NCI-H2196 treated with DMSO at 0.1 percent for 48 hours (cell line): Measurements from ENCODE around the gene RTP2.
"Not testable (repeated sequence)": the region's sequence is repeated elsewhere in the genome, so short reads cannot be mapped to it uniquely, and the experiment has no call there.

ENCODE experiments used
- DNase-seq: peaks from one replicate; lab custom pipeline; 2025; ENCODE audit not compliant: unreplicated experiment; lab: John Stamatoyannopoulos, UW

Gene RTP2

DNA sequence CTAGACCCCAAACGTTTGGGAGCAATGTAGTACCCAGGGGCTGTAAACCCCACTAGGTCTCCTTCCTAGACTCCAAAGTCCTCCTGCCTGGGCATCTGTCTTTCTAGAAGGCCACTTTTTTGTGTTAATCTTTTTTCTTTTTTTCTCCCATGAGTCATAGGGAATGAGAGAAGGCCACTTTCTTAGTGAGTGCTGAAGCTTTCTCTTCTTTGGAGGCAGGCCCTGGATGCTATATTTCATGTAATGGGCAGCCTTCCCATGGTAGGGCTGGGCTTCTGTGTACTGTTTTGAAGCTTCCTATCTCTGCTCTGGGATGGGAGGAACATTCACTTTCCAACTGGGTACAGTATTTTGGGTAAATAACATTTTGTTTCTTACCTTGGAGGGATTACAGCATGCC lies 15.2 kb upstream of the RTP2 start:
- no peak for DNase-seq

DNA sequence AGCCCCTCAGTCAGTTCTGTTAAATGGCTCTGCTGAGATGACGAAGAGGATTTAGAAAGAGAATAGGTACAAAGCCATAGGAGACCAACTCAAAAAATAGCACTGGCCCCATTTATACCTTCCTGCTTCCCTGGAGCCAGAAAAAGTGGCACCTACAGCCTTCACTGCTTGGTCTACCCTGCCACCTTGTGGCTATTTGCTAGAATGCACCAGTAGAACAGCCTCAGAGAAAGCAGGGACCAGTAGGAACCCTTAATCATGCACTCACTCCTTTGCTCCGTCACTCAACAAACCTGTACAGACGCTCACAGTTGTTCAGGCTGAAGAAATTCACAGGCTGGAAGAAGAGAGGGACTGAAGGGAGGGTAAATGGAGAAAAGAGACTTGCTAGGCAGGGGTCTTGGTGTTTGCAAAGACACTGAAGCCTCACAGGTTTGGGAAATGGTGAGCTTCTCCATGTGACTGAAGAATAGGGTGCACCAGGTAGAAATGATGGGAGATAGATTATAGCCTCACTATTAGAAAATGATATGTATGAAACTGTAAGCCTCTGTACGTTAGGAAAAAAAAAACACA lies 12.1 kb upstream of the RTP2 start:
- peak; percentile 79 for DNase-seq

DNA sequence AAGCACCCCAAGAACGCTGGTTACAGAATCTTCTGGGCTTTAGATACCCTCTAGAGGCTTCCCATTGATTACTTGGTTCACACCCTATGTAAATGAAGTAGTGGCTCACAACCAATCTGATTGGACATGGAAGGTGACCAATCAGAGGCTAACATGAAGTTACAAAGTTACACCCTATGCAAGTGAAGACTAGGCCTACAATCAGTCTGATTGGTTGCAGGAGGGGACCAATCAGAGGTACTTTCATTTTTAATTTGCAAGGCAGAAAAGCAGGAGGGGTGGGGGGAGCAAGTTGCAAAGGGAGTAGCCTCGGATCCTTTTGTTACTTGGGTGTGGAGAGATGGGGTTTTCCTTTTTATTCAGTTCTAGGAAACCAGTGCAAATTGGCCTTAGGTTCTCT lies 11.1 kb upstream of the RTP2 start:
- DNase-seq, result no peak

DNA sequence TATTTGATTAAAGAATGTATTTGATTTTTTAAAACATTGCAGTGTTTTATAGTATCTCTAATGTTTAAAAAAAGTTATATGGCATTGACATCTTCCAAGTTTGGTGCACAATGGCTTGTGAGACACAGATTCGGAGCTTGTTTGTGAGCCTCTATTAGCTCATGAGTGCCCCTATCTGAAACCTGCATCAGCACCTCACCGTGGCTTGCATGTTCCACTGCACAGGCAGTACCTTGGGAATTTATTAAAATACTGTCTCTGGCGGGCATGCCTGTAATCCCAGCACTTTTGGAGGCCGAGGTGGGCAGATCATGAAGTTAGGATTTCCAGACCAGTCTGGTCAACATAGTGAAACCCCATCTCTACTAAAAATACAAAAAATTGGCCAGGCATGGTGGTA lies 6.8 kb upstream of the RTP2 start:
- DNase-seq, result no peak

DNA sequence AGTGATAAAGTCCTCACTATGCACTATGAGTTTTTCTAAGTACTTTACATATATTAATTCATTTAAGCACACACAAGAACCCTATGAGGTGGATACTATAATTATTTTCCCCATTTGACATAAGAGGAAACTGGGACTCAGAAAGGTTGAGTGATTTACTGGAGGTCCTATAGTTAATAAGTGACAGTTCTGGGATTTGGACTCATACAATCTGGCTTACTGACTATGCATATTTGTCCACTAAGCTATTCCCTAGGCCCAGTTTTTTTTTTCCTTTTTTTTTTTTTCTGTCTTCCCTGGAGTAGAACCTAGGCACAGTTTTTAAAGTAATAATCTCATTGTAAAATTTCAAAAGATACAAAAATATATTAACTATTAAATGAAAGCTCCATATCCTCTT lies 6.3 kb upstream of the RTP2 start:
- no peak for DNase-seq

DNA sequence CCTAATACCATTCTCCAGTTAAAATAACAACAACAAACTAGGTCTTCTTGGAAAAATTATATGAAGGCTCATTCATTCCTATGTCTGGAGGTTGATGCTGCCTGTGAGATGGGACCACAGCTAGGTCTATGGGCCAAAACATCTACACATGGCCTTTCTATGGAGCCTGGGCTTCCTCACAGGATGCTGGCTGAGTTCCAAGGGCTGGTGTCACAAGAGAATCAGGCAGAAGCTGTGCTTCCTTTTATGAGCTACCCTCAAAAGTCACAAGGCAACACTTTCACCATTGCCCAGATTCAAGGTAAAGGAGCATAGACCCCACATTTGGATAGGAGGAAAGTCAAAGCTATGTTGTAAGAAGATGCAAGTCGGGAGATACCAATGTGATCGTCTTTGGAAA lies 4.6 kb upstream of the RTP2 start:
- DNase-seq, result no peak

DNA sequence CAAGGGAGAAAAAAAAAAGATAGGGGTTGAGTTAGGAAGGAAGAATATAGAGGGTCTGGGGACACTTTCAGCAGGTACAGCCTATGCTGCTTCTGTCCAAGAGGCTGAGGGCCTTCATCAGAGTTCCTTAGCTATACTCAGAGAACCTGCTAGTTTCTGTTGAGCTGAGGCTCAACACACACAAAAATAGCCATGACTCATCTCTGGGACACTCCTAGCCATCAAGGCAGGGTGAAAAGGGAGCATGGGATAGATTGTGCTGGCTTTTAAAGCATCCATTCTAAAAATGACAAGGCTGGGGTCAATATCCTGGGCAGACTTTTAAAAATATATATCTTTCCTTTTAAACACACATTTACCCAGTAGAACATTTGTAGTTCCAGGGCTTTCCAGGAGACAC lies 2.8 kb upstream of the RTP2 start:
- no peak for DNase-seq

DNA sequence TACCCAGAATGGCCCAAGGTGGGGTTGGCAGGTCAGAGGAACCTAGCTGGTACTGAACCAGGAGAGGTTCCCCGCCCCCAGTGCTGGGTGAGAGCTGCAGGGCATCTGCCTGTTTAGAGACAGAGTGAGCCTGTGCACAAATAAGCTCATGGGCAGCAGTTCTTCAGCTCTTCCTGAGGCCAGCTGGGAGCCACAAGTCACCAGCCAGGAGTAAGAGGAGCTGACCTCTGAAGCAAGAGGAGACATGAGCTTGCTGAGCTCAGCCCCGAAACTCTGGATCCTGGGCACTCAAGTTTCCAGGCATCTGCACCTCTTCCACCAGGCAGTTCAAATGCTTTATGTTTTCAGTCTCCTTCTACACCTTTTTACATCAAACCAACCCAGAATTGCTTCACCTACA lies 2.1 kb downstream of the RTP2 start:
- no peak for DNase-seq

DNA sequence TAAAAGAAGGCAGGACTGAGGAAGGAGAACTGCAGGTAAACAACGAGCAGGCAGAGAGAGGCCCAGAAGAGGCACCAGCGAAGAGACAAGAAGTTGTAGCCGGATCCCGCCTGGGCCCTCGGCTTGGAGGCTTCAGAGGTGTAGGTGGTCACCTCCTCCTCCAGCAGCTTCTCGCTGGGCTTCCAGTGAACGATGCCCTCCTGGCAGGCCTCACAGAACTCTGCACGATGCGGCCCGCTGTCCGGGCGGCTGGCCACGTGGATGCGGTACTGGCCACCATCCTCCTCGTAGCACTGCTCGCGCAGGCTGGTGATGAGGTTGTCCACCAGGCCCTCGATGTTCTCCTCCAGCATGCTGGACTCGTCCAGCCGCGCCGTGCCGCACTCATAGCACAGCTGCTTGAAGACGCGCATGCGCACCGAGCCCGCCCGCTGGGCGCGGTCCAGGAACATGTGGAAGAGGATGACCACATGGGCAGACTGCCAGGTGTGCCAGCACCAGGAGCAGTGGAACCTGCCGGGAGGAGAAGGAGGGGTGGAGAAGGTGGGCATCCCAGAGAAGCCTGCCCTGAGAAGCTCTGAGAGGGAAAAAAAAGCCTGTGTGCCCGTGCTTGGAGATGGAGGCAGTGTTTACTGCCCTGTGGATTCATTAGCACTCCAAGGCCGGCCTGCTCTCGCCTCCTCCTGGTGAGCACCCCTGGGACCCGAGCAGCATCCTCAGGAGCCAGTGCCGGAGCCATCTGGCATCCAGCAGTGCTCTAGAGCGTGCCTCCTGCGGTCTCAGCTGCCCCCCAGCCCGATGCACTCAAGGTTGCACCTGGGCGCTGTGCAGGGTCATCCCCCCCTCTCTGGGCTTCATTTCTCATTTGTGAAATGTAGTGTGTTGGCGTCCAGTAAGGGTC lies 3.6 kb downstream of the RTP2 start:
- no peak for DNase-seq

DNA sequence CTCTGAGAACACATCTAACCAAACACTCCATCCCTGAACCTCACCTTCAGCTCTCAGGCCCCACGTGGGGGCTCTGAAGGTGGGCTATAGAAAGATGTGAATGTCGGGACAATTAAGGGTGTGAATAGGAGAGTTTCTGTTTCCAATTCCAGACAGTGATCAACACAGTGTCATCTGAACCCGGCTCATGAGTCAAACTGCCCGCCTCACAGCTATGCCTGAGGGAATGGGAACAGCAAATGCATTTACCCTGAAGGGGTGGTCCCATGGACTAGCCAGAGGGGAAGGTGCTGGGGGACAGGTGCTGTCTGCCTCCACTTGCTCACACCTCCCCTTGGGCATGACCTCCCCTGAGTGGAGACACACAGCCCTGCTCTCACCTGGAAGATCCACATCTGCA lies 6.3 kb downstream of the RTP2 start:
- no peak for DNase-seq

DNA sequence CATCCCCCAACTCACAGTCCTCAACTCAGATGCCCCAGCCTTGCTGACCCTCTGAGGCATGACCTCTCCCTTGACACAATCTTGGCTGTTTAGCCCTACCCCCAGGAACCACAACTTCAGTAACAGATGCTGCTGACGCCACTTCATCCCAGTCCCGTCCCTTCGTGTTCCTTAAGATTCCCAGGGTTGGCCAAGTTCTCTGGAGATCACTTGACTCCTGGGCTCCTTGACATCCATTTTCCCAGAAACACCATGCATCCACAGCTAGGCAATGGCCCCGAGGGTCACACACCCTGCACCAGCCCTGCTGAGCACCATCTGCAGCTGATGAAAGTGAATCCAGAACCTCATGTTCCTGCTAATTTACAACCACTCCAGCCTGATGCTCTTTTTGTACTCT lies 6.9 kb downstream of the RTP2 start:
- DNase-seq, result no peak

DNA sequence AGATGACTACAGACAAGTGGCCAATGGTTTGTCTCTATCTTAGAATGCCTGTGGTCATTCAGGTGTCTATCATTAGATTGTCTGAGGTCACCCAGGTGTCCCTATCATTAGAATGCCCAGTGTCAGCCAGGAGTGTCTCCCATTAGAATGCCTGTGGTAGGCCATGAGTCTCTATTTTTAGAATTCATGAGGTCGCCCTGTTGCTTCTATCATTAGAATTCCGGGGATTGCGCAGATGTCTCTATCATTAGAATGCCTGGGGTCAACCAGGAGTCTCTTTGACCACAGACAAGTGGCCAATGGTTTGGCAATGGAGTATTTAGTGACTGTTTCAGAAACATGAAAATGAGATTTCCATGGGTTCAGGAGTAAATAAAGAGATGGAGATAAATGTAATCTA lies 7.6 kb downstream of the RTP2 start:
- DNase-seq, result no peak

DNA sequence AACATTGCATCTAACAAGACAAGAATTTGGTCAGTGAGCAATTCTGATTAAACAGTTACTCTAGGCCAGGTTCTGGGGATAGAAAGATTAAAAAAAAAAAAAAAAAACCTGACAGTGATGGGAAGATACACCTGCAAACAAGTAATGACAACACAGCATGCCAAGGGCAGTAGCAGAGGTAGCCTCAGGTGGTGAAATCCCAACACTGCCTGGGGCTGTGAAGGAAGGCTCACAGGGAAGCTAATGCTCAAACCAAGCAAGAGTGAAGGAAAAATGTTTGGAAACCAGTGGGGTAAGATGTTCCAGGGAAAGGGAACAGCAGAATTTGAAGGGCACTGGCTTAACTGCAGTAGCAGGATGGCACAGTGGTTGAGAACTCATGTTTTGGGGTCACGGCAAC lies 8.9 kb downstream of the RTP2 start:
- DNase-seq, result no peak

DNA sequence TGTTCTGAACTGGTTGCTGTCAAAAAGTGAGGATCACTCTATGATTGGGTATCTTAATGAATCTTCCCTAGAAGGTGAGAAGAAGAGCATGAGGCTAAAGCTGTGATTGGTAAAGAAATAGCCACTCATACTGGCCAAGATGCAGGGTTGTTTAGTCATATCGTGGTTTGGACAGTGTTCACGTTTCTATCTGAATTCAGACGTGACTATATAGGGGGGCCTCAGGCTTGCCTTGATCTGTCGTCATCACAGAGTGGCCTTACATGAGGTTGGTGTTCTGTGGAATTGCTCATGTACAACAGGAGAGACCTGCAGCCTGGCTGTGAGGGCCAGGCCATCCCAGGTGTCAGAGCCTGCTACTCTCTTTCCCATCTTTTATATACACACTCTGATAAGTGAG lies 12.4 kb downstream of the RTP2 start:
- no peak for DNase-seq

DNA sequence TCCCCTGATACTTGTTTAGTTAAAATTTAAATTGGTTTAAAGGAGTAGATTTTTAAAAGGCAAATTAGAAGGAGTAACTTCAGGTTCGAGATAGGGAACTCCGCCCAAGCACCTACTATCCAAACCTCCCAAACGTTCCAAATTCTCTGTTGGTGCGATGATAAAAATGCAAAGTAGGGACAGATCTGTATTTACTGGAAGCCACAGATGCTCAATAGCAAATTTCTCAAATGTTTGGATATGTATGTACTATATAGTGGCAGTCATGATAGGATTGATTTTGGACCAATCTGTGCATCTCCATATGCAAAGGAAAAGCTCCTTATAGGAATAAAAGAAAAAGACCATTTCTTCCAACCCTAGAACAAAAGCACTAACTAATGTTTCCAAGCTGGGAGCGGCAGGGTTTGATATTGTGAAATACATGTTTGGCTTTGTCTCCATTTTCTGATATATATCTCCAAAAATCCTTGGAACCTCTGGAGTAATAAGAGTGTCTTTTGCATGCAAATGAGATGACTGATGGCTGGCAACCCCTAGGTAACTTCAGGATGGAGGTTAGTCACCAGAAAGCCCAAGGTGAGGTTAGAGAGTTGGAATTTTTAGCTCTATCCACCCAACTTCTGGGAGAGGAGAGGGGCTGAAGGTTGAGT lies 15.6 kb downstream of the RTP2 start:
- DNase-seq, result no peak

DNA sequence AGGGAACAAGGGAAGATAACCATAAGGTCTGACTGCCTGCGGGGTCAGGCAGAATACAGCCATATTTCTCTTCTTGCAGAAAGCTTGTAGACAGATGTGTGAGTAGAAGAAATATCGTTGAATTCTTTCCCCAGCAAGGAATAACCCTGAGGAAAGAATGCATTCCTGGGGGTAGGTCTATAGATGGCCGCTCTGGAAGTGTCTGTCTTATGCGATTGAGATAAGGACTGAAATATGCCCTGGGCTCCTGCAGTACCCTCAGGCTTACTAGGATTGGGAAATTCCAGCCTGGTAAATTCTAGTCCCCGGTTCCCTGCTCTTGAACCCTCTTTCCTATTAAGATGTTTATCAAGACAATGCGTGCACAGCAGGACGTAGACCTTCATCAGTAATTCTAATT lies 16.4 kb downstream of the RTP2 start:
- no peak for DNase-seq

DNA sequence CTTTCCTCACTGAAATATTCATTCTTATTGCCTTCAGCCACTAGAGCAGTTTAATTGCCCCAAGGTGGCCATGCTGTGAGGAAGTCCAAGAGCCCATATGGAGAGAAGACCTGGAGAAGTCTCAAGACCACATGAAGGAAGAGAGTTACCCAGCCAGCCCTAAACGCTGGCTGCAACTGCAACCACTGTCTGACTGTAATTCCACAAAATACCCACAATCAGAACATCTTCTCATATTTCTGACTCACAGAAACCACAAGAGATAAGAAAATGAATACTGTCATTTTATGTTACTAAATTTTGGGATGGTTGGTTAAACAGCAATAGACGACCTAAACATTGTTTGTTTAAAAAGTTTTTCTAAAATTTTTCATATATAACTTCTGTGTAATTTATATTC lies 17.5 kb downstream of the RTP2 start:
- DNase-seq, result no peak

DNA sequence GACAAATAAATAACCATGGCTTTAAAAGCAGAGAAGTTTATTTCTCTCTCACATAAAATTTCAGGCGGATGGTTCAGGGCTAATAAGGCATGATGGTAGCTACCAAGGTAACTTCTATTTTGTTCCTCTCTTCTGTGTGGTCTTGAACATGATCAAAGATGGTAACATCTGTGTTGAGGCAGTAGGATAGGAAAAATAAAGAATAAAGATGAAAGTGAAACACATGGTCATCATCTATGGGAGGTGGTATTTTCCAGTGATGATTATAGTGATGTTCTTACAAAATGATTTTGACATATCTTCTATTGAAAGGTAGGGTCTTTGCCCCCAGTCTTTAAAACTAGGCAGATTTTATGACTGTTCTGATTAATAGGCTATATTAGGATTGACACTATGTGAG lies 17.9 kb downstream of the RTP2 start:
- DNase-seq, result no peak

DNA sequence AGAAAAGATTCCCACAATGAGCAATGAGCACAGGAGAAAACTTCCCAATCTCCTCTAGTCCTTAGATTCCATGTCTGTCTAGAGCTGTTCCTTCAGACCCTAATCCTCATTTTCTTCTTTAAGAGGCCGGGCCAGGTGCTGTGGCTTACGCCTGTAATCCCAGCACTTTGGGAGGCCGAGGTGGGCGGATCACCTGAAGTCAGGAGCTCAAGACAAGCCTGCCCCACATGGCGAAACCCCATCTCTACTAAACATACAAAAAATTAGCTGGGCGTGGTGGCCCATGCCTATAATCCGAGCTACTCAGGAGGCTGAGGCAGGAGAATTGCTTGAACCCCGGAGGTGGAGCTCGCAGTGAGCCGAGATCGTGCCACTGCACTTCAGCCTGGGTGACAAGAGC lies 20.6 kb downstream of the RTP2 start:
- DNase-seq, result not testable (repeated sequence)

DNA sequence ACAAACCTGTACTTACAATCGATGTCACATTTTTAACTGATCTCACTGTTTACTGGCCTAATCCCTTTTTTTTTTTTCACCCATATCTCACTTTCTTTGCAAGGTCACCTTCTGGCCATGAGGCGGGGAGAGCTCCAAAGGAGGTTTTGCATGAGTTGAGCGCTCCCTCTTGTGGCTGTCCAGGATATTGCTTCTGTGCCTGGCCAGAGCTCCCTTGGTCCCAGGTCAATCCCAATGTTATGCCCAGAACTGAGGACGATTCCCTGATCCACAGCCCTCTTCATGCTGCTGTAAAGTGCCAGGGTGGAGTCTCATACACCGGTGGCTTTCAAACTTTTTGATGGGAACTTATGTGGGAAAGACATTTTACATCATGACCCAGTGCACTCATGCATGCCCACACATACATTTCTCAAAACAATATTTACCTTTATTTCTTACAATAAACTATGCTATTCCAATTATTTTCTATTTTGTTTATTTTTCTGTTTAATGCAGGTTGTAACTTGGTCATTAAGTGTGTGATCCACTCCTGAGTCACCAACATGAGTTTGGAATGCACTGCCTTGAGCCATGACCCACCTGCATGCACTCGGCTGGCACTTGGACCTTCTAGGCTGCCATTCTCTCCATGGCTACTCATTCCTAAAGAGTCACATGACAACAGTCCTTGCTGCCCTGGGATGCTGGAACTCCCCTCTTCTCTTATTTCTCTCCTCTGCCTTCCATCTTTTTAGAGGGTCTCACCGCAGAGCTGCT lies 22.5 kb downstream of the RTP2 start:
- DNase-seq, result peak; percentile 81

DNA sequence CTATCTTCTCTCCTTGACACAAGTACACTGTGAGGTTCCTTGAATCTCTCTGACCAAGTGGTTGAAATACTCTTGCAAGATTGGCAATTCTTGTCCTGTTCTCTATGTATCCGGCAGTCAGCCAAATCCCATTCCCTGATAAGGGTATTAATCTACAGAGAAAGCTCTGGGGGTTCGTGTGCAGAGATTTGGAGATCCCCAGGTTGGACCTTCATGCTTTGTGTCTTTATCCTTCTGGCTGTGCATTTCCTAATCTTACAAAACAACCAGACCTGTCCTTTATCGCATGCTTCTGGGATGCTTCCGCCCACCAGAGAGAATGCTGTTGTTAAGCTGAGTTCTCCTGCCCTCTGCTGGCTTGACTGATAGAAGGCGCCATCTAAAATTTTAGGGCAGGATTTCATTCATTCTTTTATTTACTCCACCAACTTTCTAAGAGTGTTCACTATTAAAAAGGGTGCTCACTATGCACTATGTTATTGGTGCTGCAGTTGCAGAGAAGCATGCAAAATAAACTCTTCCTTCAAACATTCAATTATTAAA lies 23.6 kb downstream of the RTP2 start:
- DNase-seq, result peak; percentile 62
